ENCODE results near the gene GMPR. TPM values are rescaled to one million over a fixed set of nuclear protein-coding genes. Genes with fewer than 3 reads are reported as not detected.

Gene GMPR
- total RNA-seq, 2 experiments from 2014 or later = 3.4 to 4.0 TPM

GRCh38 chr6:16338577-16339264 is 100.3 kb downstream of the GMPR start:
- POLR2A ChIA-PET = interaction anchor here (0.6 kb wide), 1 partner anchor 423 kb away, joined by 4 read pairs; no protein-coding TSS in a partner anchor
- CTCF ChIA-PET = no interaction called here
- no peak overlapping the region for H3K4me3 Mint-ChIP-seq

DNA sequence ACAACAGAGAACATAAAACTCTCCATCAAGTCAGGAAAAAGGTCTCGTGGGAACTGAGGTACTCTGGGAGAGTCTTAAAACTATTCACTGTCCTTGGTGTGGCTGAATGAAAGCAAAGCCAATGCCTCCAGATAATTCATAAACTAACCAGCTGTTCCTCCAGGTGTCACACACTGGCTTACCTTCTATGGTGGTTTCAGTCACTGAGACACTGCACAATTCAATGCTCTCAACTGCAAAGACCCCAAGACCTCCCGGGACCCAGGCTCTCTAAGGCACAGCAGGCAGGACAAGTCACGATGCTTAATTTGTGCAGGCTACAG is 100.8 kb downstream of the GMPR start:
- H3K36me3 Mint-ChIP-seq (ENCODE audit: low read depth) = peaks cover 3% of the 10 kb centered on the region
- no peak for DNase-seq
- no peaks in the 10 kb centered on the region for H3K9me3 Mint-ChIP-seq
- no peaks in the 10 kb centered on the region for H3K27me3 Mint-ChIP-seq
- no peak overlapping the region for H3K4me3 Mint-ChIP-seq
- ChIA-PET CTCF (no interaction called here), POLR2A (interaction anchor here (0.6 kb wide), 1 partner anchor 423 kb away, joined by 4 read pairs; no protein-coding TSS in a partner anchor)
- H3K27ac Mint-ChIP-seq = no peak overlapping the region
- H3K4me1 Mint-ChIP-seq = peaks cover 3% of the 10 kb centered on the region

More at GRCh38 chr6:16338577-16339264, 100.3 kb downstream of the GMPR start:
- no peaks in the 10 kb centered on the region for H3K27me3 Mint-ChIP-seq
- H3K36me3 Mint-ChIP-seq (ENCODE audit: low read depth) = peaks cover 3% of the 10 kb centered on the region
- H3K9me3 Mint-ChIP-seq = no peaks in the 10 kb centered on the region
- DNase-seq = no peak
- peaks cover 3% of the 10 kb centered on the region for H3K4me1 Mint-ChIP-seq
- H3K27ac Mint-ChIP-seq = no peak overlapping the region

DNA sequence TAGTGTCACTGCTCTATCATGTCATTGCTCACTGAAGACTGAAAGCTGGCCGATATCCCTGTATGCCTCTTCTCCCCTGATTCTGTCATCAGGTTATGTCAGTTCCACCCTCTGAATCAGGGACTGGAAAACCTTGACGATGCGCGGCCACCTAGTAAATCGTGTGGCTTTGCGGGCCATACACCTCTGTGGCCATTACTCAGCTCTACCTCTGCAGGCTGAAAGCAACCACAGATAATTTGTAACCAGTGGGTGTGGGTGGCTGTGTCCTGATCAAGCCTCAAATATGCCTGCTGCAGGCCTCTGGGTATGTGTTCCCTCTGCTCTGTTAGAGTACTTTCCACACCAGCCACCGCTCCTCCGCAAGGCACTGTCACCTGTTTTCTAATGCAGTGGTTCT is 105.2 kb downstream of the GMPR start:
- POLR2A ChIA-PET = no interaction called here
- Mint-ChIP-seq H3K9me3 (no peaks in the 10 kb centered on the region), H3K27ac (no peak overlapping the region), H3K36me3 (ENCODE audit: low read depth) (peaks cover 3% of the 10 kb centered on the region), H3K4me3 (no peak overlapping the region), H3K4me1 (no peaks in the 10 kb centered on the region), H3K27me3 (no peaks in the 10 kb centered on the region)
- CTCF ChIA-PET = interaction anchor here (3.5 kb wide), 1 partner anchor 11 kb away, joined by 15 read pairs; no protein-coding TSS in a partner anchor
- no peak for DNase-seq

- CTCF ChIA-PET = interaction anchor here (1.3 to 3.5 kb wide), 2 partner anchors 12 to 65 kb away, joined by 3 to 15 read pairs; no protein-coding TSS in a partner anchor
- POLR2A ChIA-PET = no interaction called here
- no peak for DNase-seq
- no peaks in the 10 kb centered on the region for H3K9me3 Mint-ChIP-seq
- no peak overlapping the region for H3K27ac Mint-ChIP-seq
- no peaks in the 10 kb centered on the region for H3K4me1 Mint-ChIP-seq
- H3K36me3 Mint-ChIP-seq (ENCODE audit: low read depth) = peaks cover 3% of the 10 kb centered on the region
- H3K4me3 Mint-ChIP-seq = no peak overlapping the region
- H3K27me3 Mint-ChIP-seq = no peaks in the 10 kb centered on the region
Observed at GRCh38 chr6:16344756-16345155, 106.4 kb downstream of the GMPR start.

Other genes with a start within 250 kb of the GMPR start
- gene MYLIP, start 109.5 kb upstream of the GMPR start, total RNA-seq = 10 to 100 TPM; 16.2 to 18.6 TPM